HG03342 (cell line): ENCODE data around the gene FBLN5.
A peak's percentile ranks its signal among the peaks of the same experiment; 100 is the strongest.
"Not testable (repeated sequence)": the region's sequence is repeated elsewhere in the genome, so short reads cannot be mapped to it uniquely, and the experiment has no call there.

Source experiments
- ATAC-seq: cut with Tn5 transposase; IDR thresholded peaks from one replicate; pipeline ENCODE4 v1.9.1; 2021; ENCODE audit warnings: mild to moderate bottlenecking, moderate library complexity; ENCODE audit not compliant: unreplicated experiment

FBLN5 gene

DNA sequence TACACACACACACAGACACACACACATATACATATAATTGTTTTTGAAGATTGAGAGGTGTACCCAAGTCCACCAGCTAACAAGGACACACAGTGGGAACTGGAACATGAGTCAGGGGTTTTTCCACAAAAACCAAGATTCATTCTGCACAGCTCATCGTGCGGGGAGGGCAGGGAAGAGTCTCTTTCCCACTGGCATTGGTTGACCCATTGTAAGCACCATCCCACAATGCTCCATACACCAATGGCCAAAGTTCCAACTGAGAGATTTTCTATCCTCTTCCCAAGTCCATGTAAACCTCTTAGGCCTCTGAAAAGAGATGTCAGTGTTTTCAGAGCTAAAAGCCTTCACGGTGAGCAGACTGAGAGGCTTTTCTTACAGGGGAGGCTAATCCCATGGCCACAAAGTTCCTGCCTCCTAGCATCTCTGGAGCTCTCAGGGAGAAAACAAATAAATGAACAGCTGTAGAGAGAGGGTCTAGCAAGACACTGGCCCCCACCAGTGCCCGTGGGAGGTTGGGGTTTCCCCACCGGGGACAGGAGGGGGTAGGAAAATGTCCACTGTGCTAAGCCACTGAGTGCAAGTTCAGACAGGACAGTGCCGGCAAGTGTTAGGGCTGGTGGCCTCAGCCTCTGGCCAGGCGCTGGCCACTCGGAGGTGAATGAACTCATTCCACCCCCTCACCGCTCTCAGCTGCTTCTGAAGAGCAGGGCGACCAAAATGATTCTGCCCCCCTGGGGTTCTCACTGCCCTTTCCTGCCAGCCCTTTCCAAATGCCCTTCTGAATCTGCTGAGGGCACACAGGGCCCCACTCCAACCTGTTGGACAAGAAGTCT, 58.6 kb downstream of the FBLN5 start:
- ATAC-seq: no peak

DNA sequence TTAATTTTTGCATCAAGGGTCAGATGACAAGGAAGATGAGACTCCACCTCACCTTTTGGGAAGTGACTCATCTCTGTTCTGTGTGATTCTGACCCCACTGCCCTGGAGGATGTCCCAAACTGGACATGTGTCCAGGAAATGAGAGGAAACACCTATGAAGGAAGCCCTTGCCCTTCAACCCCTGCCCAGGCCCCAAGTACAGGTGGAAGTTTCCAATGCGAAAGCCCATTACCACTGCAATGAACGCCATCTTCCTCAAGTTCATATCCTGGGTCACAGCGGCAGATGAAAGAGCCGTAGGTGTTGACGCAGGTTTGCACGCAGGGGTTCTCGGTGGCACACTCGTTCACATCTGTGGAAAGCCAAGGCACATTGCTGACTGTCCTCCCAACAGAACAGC, 60.5 kb downstream of the FBLN5 start:
- ATAC-seq: no peak

- ATAC-seq: no peak
Measured at GRCh38 chr14:91885839-91886238, 61.7 kb downstream of the FBLN5 start.

DNA sequence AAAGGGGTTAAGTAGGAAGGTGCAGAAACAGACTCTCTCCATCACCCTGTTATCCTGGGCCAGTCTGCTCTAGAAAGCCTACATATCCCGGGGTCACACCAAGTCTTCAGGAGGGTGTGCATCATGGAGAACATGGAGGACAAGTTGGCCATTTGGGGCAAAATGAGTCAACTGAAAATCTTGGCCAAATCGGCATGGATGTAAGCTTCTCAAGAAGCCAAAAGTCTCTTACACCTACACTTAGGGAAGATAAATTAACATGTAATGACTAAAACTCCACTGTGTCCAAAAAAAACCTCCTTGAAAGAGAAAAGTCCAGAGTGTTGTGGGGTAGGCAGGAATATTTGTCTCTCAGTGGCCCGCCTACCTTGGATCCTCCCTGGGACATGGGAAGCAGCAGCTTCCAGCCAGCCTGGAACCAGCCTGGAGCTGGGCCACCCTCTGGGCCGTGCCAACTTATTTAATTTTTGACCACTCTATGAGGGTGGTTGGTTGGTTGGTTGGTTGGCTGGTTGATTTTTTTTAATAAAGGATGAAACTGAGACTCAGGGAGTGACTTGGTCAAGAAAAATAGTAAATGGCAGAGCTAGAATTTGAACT, 62.3 kb downstream of the FBLN5 start:
- no peak for ATAC-seq

DNA sequence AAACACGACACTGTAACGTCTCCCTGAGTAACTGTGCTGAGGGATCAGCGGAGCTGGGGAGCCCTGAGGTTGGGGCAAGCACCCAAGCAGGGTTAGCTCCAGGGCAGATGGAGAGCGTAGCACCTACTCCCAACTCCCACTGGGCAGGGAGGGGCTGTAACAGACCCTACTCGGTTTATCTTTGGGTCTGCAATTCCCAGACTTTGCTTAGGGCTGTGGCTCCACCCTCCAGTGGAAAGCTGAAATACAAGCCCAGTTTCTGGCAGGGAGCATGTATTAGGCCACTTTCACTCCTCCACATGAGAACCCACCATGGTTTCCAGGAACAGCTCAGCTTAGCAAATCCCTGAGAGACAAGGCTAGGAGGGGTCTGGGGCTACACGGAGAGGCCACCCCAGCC, 62.8 kb downstream of the FBLN5 start:
- ATAC-seq: no peak

GRCh38 chr14:91883753-91884152, 63.7 kb downstream of the FBLN5 start:
- no peak for ATAC-seq

DNA sequence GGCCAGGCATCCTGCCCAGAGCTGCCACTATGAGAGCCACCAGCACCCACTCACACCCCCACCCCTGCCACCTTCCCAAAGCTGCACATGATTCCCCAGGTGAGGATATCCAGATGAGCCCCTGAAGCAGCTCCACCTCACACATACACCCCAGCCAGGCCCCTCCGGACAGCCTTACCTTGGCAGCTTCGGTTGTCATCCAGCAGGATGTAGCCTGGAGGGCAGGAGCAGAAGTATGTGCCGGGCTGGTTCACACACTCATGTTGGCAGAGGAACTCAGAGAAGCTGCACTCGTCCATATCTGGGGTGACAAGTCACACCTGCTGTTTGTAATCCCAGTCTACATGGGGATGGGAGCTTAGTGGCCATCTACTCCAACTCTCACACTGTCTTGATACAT, 64.7 kb downstream of the FBLN5 start:
- ATAC-seq: no peak

DNA sequence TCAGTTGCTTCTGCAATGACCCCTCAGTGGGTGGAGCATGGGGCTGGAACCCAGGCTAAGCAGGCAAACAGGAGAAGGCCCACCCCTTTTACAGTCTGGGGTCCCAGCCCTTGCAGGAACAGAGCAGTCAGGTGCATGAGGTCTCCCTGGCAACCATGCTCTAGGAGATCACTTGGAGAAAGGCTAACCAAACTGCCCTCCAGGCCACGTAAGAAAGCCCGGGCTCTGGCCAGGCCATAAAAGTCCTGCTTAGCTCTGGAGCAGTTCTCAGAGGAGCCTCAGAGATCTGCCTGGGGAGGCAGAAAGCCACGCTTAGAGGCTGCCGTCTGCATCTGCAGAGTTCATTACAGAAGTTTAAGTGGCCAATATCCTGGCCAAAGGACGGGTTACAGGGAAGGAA, 65.1 kb downstream of the FBLN5 start:
- no peak for ATAC-seq

DNA sequence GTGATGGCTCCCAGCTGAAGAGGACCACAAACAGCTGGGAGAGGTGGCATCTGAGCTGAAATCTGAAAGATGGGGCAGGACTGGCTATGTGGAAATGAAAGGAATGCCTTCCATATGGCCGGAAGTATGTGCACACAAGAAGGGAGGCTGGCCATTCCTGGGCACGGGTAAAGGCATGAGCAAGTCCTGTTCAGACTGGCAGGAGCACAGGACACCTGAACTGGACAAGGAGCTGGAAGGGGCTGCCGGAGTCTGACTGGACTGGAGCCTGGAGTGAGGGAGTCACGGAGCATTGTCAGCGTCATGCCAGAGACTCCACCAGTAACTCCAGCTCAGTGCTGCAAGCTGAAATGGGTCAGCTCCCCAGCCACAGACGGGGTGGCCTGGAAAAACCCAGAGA, 68.3 kb downstream of the FBLN5 start:
- no peak for ATAC-seq

- no peak for ATAC-seq
Measured at GRCh38 chr14:91878274-91878673, 69.2 kb downstream of the FBLN5 start.

GRCh38 chr14:91877376-91877915, 70.0 kb downstream of the FBLN5 start:
- no peak for ATAC-seq

DNA sequence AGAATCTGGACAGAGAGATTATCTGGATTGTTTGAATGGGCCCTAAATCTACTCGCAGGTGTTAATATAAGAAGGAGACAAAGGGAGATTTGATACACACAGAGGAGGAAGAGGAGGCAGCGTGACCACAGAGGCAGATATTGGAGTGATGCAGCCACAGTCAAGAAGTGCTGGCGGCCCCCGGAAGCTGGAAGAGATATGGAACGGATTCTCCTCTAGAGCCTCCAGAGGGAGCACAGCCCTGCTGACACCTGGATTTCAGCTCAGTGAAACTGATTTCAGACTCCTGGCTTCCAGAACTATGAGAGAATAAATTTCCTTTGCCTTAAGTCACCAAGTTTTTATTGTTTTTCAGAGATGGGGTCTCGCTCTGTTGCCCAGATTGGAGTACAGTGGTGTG, 71.0 kb downstream of the FBLN5 start:
- no peak for ATAC-seq

- ATAC-seq: no peak
Measured at GRCh38 chr14:91875525-91876286, 71.8 kb downstream of the FBLN5 start.

DNA sequence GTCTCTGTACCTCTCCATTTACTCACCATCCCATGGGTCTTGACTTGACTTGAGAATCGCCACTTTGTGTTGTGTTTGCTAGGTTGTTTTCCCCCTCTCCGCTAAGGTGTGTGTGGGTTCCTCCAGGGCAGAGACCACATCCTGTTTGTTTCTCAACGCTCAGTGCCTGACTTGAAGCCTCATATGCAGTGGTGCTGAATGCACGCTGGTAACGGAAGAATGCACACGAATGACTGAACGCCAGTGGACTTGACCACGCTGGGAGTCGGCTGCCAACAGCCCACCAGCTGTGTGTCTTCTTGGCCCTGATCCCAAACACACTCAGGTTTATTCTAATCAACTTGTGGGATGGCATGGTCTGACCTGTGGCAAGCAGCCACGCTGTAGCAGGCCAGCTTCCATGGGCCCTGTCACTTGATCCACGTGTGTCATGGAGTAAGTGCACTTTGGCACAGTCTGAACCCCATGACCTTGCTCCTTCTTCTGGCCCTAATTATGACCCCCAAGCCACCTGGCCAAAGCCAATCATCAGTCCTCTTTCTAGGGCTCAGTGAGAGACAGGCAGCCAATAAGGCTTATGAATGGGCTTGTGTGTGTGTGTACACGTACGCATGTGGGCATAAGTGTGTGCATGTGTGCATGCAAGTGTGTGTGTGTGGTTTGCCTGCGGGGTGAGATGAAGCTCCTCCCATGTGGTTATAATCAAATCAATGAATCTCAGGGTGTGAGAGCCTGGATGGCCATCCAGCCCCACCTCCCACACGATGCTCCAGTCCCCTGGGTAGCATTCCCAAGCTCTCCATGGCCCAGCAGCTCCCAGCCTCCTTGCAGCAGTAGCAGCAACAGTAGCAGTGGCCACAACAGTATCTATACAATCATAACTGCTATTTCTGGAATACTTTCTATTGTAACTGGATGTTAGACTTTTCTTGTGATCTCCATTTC, 73.8 kb downstream of the FBLN5 start:
- ATAC-seq: peak; percentile 83

- ATAC-seq: peak; percentile 12
Measured at GRCh38 chr14:91872517-91873470, 74.7 kb downstream of the FBLN5 start.

- peak; percentile 39 for ATAC-seq
Measured at GRCh38 chr14:91872011-91872501, 75.4 kb downstream of the FBLN5 start.

DNA sequence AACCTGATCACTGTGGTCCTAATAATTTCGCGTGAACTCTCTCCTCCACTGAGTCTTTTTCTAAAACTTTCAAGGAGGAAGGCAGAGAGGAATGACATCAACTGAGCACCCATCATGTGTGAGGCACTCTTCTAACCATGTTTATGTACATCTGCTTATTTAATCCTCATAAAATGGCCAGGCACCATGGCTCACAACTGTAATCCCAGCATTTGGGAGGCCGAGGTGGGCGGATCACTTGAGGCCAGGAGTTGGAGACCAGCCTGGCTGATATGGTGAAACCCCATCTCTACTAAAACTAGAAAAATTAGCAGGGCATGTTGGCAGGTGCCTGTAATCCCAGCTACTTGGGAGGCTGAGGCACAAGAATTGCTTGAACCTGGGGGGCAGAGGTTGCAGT, 76.1 kb downstream of the FBLN5 start:
- not testable (repeated sequence) for ATAC-seq

GRCh38 chr14:91870890-91871289, 76.6 kb downstream of the FBLN5 start:
- ATAC-seq: no peak

GRCh38 chr14:91870001-91870400, 77.5 kb downstream of the FBLN5 start:
- ATAC-seq: no peak
